ENCODE results near the gene PPARG.

GRCh38 chr3:12473511-12473910, 184.6 kb downstream of the PPARG start:
- no peak for TF ChIP-seq POLR2AphosphoS5 (IDR thresholded peaks at IDR 0.05)
- TF ChIP-seq POLR2A (IDR thresholded peaks at IDR 0.05) = no peak

Measured in upper lobe of left lung (tissue), 4 donors.